Prostate gland (tissue), 2 donors: ENCODE results near the gene TNFRSF14.

Experiments
- CTCF ChIP-seq, 4 experiments: fragments of 200-600 bp in 2 of 4; fragments of 450-650 bp in 2 of 4; sonication (generic) in 2 of 4; IDR thresholded peaks; 1 replicate in 3 of 4; 2 replicates in 1 of 4; pipeline ENCODE4 v1.5.1; 2016 to 2019; ENCODE audit warnings: antibody characterized with exemption in 4 of 4, mild to moderate bottlenecking in 2 of 4, moderate library complexity in 2 of 4
- POLR2A ChIP-seq: fragments of 450-650 bp; IDR thresholded peaks from one replicate; pipeline ENCODE4 v1.6.1; 2016; ENCODE audit warnings: antibody characterized with exemption, mild to moderate bottlenecking
- POLR2AphosphoS5 ChIP-seq: sonication (generic); formaldehyde crosslinking; IDR thresholded peaks from one replicate; pipeline ENCODE4 v1.6.1; 2017; ENCODE audit warnings: antibody characterized with exemption

GRCh38 chr1:2547210-2548067 lies 8.7 kb upstream of the TNFRSF14 start:
- TF ChIP-seq CTCF (IDR thresholded peaks at IDR 0.05): no peak
- TF ChIP-seq POLR2A: peak; percentile 35
- no peak for TF ChIP-seq POLR2AphosphoS5
